ENCODE results near the gene IGF2BP1.
"Not testable (repeated sequence)": the region's sequence is repeated elsewhere in the genome, so short reads cannot be mapped to it uniquely, and the experiment has no call there.

IGF2BP1 gene

GRCh38 chr17:49020609-49021008 is 23.4 kb downstream of the IGF2BP1 start:
- no peak for DNase-seq (ENCODE audit: low spot score)

GRCh38 chr17:49021095-49021767 is 24.0 kb downstream of the IGF2BP1 start:
- DNase-seq (ENCODE audit: low spot score), result peak; percentile 28

- no peak for DNase-seq (ENCODE audit: low spot score)
Observed at GRCh38 chr17:49021768-49022103, 24.6 kb downstream of the IGF2BP1 start.

GRCh38 chr17:49022391-49022941 is 25.3 kb downstream of the IGF2BP1 start:
- DNase-seq (ENCODE audit: low spot score), result peak; percentile 89

- no peak for DNase-seq (ENCODE audit: low spot score)
Observed at GRCh38 chr17:49024523-49024922, 27.3 kb downstream of the IGF2BP1 start.

GRCh38 chr17:49026447-49026846 is 29.3 kb downstream of the IGF2BP1 start:
- DNase-seq (ENCODE audit: low spot score), result not testable (repeated sequence)

GRCh38 chr17:49028271-49028670 is 31.1 kb downstream of the IGF2BP1 start:
- no peak for DNase-seq (ENCODE audit: low spot score)

GRCh38 chr17:49029801-49030200 is 32.6 kb downstream of the IGF2BP1 start:
- DNase-seq (ENCODE audit: low spot score), result peak; percentile 52

GRCh38 chr17:49031965-49032928 is 35.1 kb downstream of the IGF2BP1 start:
- DNase-seq (ENCODE audit: low spot score), result peak; percentile 89

GRCh38 chr17:49035470-49036269 is 38.5 kb downstream of the IGF2BP1 start:
- peak; percentile 68 for DNase-seq (ENCODE audit: low spot score)

- DNase-seq (ENCODE audit: low spot score), result no peak
Observed at GRCh38 chr17:49036270-49036626, 39.1 kb downstream of the IGF2BP1 start.

- DNase-seq (ENCODE audit: low spot score), result no peak
Observed at GRCh38 chr17:49038138-49038537, 41.0 kb downstream of the IGF2BP1 start.

- no peak for DNase-seq (ENCODE audit: low spot score)
Observed at GRCh38 chr17:49038544-49038943, 41.4 kb downstream of the IGF2BP1 start.

GRCh38 chr17:49039518-49039917 is 42.3 kb downstream of the IGF2BP1 start:
- DNase-seq (ENCODE audit: low spot score), result not testable (repeated sequence)

- no peak for DNase-seq (ENCODE audit: low spot score)
Observed at GRCh38 chr17:49041527-49041926, 44.3 kb downstream of the IGF2BP1 start.

GRCh38 chr17:49045376-49045775 is 48.2 kb downstream of the IGF2BP1 start:
- no peak for DNase-seq (ENCODE audit: low spot score)

- no peak for DNase-seq (ENCODE audit: low spot score)
Observed at GRCh38 chr17:49046912-49047311, 49.7 kb downstream of the IGF2BP1 start.

- DNase-seq (ENCODE audit: low spot score), result no peak
Observed at GRCh38 chr17:49049265-49049664, 52.1 kb downstream of the IGF2BP1 start.

- no peak for DNase-seq (ENCODE audit: low spot score)
Observed at GRCh38 chr17:49050611-49051010, 53.4 kb downstream of the IGF2BP1 start.

- no peak for DNase-seq (ENCODE audit: low spot score)
Observed at GRCh38 chr17:49051269-49051668, 54.1 kb downstream of the IGF2BP1 start.

- DNase-seq (ENCODE audit: low spot score), result no peak
Observed at GRCh38 chr17:49053171-49053829, 56.1 kb downstream of the IGF2BP1 start.

Data from GM03348 (cell line).